GM19452 (cell line): ENCODE data around the gene CWF19L2.

Experiments used
- ATAC-seq: cut with Tn5 transposase; IDR thresholded peaks from one replicate; pipeline ENCODE4 v1.9.1; 2021; ENCODE audit not compliant: unreplicated experiment

Gene CWF19L2

GRCh38 chr11:107316426-107316825 is 141.2 kb downstream of the CWF19L2 start:
- no peak for ATAC-seq

DNA sequence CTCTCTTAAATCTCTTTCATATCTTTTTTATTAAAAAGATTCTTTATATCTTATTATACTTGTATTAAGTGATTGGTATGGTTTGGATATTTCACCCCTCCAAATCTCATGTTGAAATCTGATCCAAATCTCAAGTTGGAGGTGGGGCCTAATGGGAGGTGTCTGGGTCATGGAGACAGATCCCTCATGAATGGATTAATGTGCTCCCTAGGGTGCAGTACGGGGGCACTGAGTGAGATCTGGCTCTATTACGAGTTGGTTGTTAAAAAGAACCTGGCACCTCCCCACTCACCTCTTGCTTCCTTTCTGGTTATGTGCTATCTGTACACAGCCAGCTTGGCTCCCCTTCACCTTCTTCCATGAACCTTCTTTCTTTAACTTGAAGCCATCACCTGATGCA is 149.6 kb downstream of the CWF19L2 start:
- no peak for ATAC-seq

DNA sequence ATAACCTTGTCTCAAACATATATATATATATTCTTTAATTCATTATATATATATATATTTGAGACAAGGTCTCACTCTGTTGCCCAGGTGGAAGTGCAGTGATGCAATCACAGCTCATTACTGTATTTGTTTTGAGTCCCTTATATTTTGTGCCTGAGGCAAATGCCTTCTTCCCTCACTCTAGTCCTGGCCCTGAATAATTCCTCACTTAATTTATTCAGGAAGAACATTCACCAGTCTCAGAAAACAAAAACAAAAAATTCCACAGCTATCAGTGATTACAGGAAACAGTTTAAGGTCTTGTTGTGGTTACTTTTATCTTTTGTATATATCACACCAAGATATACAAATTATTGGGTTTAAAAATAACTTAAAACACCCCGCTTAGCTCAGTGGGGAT is 155.7 kb downstream of the CWF19L2 start:
- no peak for ATAC-seq

DNA sequence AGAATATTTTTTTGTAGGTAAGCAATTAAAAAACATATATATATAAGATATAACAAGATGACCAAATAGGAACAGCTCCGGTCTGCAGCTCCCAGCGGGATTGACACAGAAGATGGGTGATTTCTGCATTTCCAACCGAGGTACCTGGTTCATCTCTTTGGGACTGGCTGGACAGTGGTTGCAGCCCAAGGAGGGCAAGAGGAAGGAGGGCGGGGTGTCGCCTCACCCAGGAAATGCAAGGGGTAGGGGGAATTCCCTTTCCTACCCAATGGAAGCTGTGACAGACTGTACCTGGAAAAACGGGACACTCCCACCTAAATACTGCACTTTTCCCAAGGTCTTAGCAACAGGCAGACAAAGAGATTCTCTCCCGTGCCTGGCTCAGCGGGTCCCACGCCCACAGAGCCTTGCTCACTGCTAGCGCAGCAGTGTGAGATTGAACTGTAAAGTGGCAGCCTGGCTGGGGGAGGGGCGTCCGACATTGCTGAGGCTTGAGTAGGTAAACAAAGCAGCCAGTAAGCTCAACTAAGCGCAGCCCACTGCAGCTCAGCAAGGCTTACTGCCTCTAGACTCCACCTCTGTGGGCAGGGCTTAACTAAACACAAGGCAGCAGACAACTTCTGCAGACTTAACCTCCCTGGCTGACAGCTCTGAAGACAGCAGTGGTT is 163.8 kb downstream of the CWF19L2 start:
- no peak for ATAC-seq

- no peak for ATAC-seq
Measured at GRCh38 chr11:107282195-107282594, 175.4 kb downstream of the CWF19L2 start.
